GM20000 (cell line): ENCODE data around the gene HELZ.
"Not testable (repeated sequence)": the region's sequence is repeated elsewhere in the genome, so short reads cannot be mapped to it uniquely, and the experiment has no call there.

Experiments
- DNase-seq: peaks from one replicate; pipeline ENCODE4 v3.0.0; 2012; ENCODE audit warnings: low spot score
- TF ChIP-seq, protein P1 (sequence below): IDR thresholded peaks from 2 replicates; pipeline ENCODE4 v1.5.1; 2012; ENCODE audit warnings: mild to moderate bottlenecking, control low read depth; ENCODE audit errors: extremely low read depth, missing control alignments

Gene HELZ

DNA sequence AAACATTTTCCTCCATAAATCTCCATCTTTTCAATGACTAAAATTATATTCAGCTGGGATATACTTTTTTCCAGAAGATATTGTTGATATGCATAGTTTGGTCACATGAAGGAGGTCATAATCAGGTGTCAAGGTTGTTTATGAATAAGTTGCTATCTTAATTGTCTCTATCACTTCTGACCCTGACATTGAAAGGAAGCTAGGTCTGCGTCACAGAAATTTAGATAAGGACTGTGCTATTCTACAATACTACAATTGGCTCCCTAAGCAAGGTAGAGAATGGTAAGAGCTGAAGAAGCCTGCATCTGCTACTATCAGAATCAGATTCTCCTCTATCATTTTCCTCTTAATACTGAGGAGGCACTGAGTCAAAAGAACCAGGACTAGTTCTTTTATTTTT lies 133.2 kb downstream of the HELZ start:
- TF ChIP-seq, protein P1, sequence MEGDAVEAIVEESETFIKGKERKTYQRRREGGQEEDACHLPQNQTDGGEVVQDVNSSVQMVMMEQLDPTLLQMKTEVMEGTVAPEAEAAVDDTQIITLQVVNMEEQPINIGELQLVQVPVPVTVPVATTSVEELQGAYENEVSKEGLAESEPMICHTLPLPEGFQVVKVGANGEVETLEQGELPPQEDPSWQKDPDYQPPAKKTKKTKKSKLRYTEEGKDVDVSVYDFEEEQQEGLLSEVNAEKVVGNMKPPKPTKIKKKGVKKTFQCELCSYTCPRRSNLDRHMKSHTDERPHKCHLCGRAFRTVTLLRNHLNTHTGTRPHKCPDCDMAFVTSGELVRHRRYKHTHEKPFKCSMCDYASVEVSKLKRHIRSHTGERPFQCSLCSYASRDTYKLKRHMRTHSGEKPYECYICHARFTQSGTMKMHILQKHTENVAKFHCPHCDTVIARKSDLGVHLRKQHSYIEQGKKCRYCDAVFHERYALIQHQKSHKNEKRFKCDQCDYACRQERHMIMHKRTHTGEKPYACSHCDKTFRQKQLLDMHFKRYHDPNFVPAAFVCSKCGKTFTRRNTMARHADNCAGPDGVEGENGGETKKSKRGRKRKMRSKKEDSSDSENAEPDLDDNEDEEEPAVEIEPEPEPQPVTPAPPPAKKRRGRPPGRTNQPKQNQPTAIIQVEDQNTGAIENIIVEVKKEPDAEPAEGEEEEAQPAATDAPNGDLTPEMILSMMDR = no peak
- DNase-seq = no peak

DNA sequence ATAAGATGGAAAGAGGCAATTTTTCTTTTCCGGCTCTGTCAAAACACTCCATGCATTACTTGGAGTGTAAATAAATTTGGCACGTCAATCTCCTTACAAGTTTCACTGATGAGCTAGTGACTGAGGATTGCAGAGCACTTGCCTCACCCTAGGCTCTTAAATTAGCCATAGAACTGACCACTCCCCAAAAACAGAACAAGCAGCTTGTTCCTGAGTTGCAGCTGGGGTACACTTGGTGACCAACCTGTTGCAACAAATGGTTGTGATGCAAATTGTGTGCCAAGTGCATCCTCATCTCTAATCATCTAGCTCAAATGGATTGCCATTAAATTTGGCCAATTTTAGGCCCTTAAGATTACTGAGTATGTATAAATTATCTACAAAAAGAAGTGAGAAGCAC lies 133.7 kb downstream of the HELZ start:
- TF ChIP-seq, protein P1 = no peak
- DNase-seq = no peak

DNA sequence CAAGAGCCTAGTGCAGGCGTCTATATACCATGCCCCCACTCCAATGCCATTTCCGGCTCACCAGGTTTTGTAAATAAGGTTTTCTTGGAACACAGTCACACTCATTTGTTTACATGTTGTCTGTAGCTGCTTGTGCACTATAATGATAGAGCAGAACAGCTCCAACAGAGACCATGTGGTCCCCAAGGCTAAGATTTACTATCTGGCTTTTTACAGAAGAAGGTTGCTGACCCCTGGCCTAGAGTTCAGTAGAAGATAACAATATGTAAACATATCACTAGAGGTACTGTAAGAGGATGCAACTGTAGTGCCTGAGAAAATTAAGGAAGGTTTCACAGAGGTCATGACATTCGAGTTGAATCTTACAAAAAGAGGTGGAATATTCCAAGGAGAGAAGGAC lies 134.4 kb downstream of the HELZ start:
- DNase-seq = no peak
- TF ChIP-seq, protein P1 = no peak

DNA sequence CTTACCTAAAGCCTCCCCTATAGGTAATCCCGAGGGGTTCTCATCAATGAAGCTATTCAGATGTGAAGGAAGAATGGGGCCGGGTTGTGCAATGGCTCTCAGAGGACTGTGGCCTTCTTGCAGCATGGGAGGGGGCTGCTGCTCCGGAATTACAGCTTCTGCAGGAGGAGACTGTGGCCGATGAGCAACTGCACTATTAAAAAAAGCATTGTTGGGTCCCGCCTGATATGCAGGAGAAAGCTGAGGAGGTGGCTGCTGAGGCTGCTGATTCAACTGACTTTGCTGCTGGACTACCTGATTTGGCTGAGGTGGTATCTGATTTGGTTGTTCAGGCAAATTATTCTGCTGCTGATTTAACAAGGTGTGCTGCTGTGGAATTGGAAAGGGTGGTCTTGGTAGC lies 135.9 kb downstream of the HELZ start:
- no peak for DNase-seq
- TF ChIP-seq, protein P1 = no peak

DNA sequence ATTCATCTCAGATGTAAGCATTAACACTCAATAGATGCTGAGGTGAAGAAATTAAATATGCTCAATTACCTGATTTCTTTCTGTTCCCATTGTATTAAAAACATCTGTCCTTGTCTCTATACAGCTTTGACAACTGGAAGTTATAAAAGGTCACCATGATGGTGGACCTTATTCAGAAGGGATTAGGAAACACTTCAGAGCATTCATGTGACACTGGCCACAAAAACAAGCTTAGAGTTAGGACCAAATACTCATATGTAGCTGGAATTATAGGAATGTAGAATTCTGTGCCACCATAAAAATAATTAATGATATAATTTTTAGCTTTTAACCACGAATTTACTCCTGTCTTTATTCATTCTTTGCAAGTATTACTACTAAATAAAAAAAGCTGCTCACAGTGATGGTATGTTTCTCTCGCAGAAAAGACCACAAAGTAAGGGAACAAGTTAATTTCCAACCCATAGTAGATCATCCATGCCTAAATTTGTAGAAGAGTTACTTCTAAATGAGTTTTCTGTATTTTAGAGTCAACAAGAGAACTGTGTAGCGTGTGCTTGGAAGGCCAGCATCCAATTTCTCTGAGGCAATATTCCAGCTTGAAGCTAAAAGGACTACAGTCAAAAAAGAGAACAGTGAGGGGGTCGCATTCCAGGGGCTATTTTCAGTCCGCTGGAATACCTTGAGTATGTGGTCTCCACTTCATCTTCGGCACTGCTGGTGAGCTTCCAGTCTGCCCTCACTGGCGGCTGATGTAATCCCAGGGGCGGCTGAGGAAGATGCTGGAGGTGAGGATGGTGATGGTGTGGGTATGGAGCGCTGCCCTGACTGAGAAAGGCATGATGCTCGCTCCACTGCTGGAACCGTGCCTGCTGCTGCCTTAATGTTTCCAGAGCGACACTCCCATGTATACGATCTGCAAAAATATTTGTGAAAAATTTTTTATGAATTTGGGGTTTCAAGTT lies 136.9 kb downstream of the HELZ start:
- TF ChIP-seq, protein P1 = no peak
- DNase-seq = no peak

DNA sequence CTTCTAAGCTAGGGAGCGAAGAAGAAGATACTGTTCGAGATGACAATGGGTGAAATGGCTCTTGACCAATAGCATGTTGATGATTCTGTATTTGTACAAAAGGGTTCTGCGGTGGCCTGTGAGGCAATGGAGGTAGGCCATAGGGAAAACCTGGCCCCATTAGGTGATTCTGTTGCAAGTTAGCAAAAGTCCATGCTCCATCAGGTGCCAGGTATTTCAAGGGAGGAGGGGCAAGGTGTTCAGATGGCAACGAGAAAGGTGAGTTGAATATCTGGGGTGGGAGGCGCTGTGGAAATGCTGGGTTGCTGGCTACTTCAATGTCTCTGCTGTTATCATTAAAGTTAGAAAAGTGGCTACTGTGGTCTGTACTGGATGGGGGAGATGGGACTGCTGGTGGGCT lies 137.8 kb downstream of the HELZ start:
- TF ChIP-seq, protein P1 = no peak
- no peak for DNase-seq

DNA sequence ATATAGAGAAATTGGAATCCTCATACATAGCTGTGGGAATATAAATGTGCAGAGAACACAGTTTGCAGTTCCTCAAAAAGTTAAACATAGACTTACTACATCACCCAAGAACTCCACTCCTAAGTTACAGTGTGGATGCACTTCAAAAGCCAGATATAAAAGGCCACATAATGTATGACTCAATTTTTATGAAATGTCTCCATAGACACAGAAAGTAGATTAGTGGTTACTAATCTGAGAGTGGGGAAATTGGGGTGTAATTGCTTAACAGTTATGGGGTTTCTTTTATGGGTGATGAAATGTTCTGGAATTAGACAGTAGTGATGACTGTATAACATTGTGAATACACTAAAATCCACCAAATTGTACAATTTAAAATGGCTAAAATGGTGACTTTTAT lies 139.8 kb downstream of the HELZ start:
- TF ChIP-seq, protein P1 = no peak
- DNase-seq = no peak

DNA sequence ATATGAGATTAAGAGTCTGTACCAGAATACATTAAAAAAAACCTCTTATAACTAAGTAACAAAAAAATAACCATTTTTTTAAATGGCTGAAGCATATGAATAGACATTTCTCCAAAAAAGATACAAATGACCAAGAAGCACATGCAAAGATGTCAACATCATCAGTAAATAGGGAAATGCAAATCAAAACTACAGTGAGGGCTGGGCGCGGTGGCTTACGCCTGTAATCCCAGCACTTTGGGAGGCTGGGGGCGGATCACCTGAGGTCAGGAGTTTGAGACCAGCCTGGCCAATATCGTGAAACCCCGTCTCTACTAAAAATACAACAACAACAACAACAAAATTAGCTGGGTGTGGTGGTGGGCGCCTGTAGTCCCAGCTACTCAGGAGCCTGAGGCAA lies 140.4 kb downstream of the HELZ start:
- DNase-seq = not testable (repeated sequence)
